GM18873 (cell line): ENCODE results near the gene TOMM20.

Source experiments
- ATAC-seq: cut with Tn5 transposase; IDR thresholded peaks from one replicate; pipeline ENCODE4 v1.9.1; 2021; ENCODE audit warnings: mild to moderate bottlenecking, moderate library complexity, moderate number of reproducible peaks; ENCODE audit not compliant: unreplicated experiment, low FRiP score

The TOMM20 gene

GRCh38 chr1:235136111-235136510 is 7.5 kb upstream of the TOMM20 start:
- no peak for ATAC-seq

- ATAC-seq = no peak
Measured at GRCh38 chr1:235134171-235134570, 5.5 kb upstream of the TOMM20 start.

GRCh38 chr1:235133086-235133485 is 4.4 kb upstream of the TOMM20 start:
- no peak for ATAC-seq

GRCh38 chr1:235131961-235132360 is 3.3 kb upstream of the TOMM20 start:
- no peak for ATAC-seq

GRCh38 chr1:235130766-235131270 is 2.2 kb upstream of the TOMM20 start:
- no peak for ATAC-seq

GRCh38 chr1:235129774-235130570 is 1.3 kb upstream of the TOMM20 start:
- ATAC-seq = no peak

- no peak for ATAC-seq
Measured at GRCh38 chr1:235127732-235128455, 743 bp downstream of the TOMM20 start.

GRCh38 chr1:235127203-235127602 is 1.4 kb downstream of the TOMM20 start:
- no peak for ATAC-seq

GRCh38 chr1:235124665-235125064 is 4.0 kb downstream of the TOMM20 start:
- no peak for ATAC-seq

GRCh38 chr1:235124111-235124510 is 4.5 kb downstream of the TOMM20 start:
- no peak for ATAC-seq

- ATAC-seq = no peak
Measured at GRCh38 chr1:235122348-235122747, 6.3 kb downstream of the TOMM20 start.

- ATAC-seq = no peak
Measured at GRCh38 chr1:235113183-235113917, 15.3 kb downstream of the TOMM20 start.

GRCh38 chr1:235112297-235113182 is 16.1 kb downstream of the TOMM20 start:
- no peak for ATAC-seq

GRCh38 chr1:235111107-235111506 is 17.5 kb downstream of the TOMM20 start:
- ATAC-seq = no peak

- no peak for ATAC-seq
Measured at GRCh38 chr1:235108876-235109275, 19.8 kb downstream of the TOMM20 start.

- no peak for ATAC-seq
Measured at GRCh38 chr1:235108185-235108593, 20.4 kb downstream of the TOMM20 start.

- no peak for ATAC-seq
Measured at GRCh38 chr1:235107368-235108184, 21.1 kb downstream of the TOMM20 start.

GRCh38 chr1:235106457-235106856 is 22.2 kb downstream of the TOMM20 start:
- no peak for ATAC-seq
